B cell (primary cell): Measurements from ENCODE around the gene HLCS. TPM values are rescaled to one million over a fixed set of nuclear protein-coding genes. Genes with fewer than 3 reads are reported as not detected.

Source experiments
- ATAC-seq: fragments of 200-7000 bp; cut with Tn5 transposase; one replicate; pipeline ENCODE4 v1.10.0; 2021; ENCODE audit warnings: low read depth, mild to moderate bottlenecking, moderate number of reproducible peaks, moderate library complexity
- CTCF ChIA-PET: fragments of 350-600 bp; sonication (Branson Sonifier 250); formaldehyde crosslinking; loops from one replicate; lab custom pipeline; 2021; ENCODE audit warnings: antibody characterized with exemption, inconsistent platforms; lab: Charles Lee
- POLR2A ChIA-PET: fragments of 350-600 bp; sonication (Branson Sonifier 250); formaldehyde crosslinking; loops from one replicate; lab custom pipeline; 2021; ENCODE audit warnings: antibody characterized with exemption; lab: Charles Lee
- DNase-seq: peaks from one replicate; pipeline ENCODE4 v3.0.0; 2013
- H2AFZ ChIP-seq: 2 replicates; pipeline ENCODE4 v1.6.1; 2012; ENCODE audit warnings: mild to moderate bottlenecking, low read depth, low read length; ENCODE audit not compliant: insufficient read depth, poor library complexity, severe bottlenecking
- H3K27ac ChIP-seq, 2 donors: 1 replicate in 1 of 2; 2 replicates in 1 of 2; pipeline ENCODE4 v1.5.1; 2012 to 2013; ENCODE audit warnings: low read length in 2 of 2, mild to moderate bottlenecking in 2 of 2, moderate library complexity in 1 of 2
- H3K27me3 ChIP-seq, 4 experiments: fragments of 200-600 bp in 1 of 4; sonication (generic) in 1 of 4; replicated peaks in 1 of 4; 1 replicate in 2 of 4; 2 replicates in 2 of 4; pipeline versions ENCODE4 v1.6.1 to v1.7.0; 2013 to 2016; ENCODE audit warnings: low read length in 3 of 4, mild to moderate bottlenecking in 2 of 4, mixed read lengths in 1 of 4, moderate library complexity in 1 of 4; ENCODE audit not compliant: insufficient read depth in 4 of 4, control insufficient read depth in 3 of 4; ENCODE audit errors: control extremely low read depth in 1 of 4
- H3K36me3 ChIP-seq, 2 experiments: replicated peaks in 1 of 2; 1 replicate in 1 of 2; 2 replicates in 1 of 2; pipeline versions ENCODE4 v1.6.1 to v1.7.1; 2013; ENCODE audit warnings: low read length in 1 of 2; ENCODE audit not compliant: insufficient read depth in 2 of 2, control insufficient read depth in 1 of 2; ENCODE audit errors: control extremely low read depth in 1 of 2, extremely low read depth in 1 of 2
- H3K4me1 ChIP-seq, 2 donors: fragments of 200-600 bp in 1 of 2; sonication (generic) in 1 of 2; 1 replicate in 1 of 2; 2 replicates in 1 of 2; pipeline versions ENCODE4 v1.5.1 to v1.6.1; 2013 to 2017; ENCODE audit warnings: low read length in 2 of 2; ENCODE audit not compliant: control insufficient read depth in 2 of 2, insufficient read depth in 2 of 2
- H3K4me2 ChIP-seq: replicated peaks from 2 replicates; pipeline ENCODE3; 2012; ENCODE audit warnings: mild to moderate bottlenecking, low read depth, low read length; ENCODE audit not compliant: poor library complexity, severe bottlenecking
- H3K4me3 ChIP-seq, 5 experiments: fragments of 200-600 bp in 1 of 5; sonication (generic) in 1 of 5; 1 replicate in 3 of 5; 2 replicates in 2 of 5; pipeline versions ENCODE4 v1.5.1 to v1.7.0; 2011 to 2016; ENCODE audit warnings: low read length in 4 of 5, mild to moderate bottlenecking in 4 of 5, low read depth in 2 of 5, control low read depth in 1 of 5, moderate library complexity in 1 of 5; ENCODE audit not compliant: insufficient read depth in 1 of 5; ENCODE audit errors: control extremely low read depth in 1 of 5, extremely low read depth in 1 of 5
- H3K79me2 ChIP-seq: fragments of 200-600 bp; sonication (generic); one replicate; pipeline ENCODE4 v1.6.0; 2016; ENCODE audit warnings: low read length; ENCODE audit not compliant: control insufficient read depth, insufficient read depth
- H3K9ac ChIP-seq: fragments of 200-600 bp; sonication (generic); 2 replicates; pipeline ENCODE4 v1.6.1; 2017; ENCODE audit warnings: mild to moderate bottlenecking, low read length, moderate library complexity
- H3K9me3 ChIP-seq, 3 donors: one replicate each; pipeline versions ENCODE4 v1.6.1 to v1.7.1; 2013; ENCODE audit warnings: low read length in 2 of 3; ENCODE audit not compliant: control insufficient read depth in 2 of 3, insufficient read depth in 1 of 3; ENCODE audit errors: control extremely low read depth in 1 of 3
- H4K20me1 ChIP-seq: 2 replicates; pipeline ENCODE4 v1.6.0; 2012; ENCODE audit warnings: mild to moderate bottlenecking, low read length; ENCODE audit not compliant: insufficient read depth, control insufficient read depth, poor library complexity, severe bottlenecking
- H3K27ac Mint-ChIP-seq: one replicate; pipeline ENCODE4 v1.8.0; 2021; ENCODE audit warnings: mixed read lengths
- H3K27me3 Mint-ChIP-seq: one replicate; pipeline ENCODE4 v1.8.0; 2021; ENCODE audit warnings: mixed read lengths
- H3K4me1 Mint-ChIP-seq: one replicate; pipeline ENCODE4 v1.8.0; 2021; ENCODE audit warnings: mixed read lengths
- H3K4me3 Mint-ChIP-seq: one replicate; pipeline ENCODE4 v1.8.0; 2021; ENCODE audit warnings: mixed read lengths
- H3K9me3 Mint-ChIP-seq: one replicate; pipeline ENCODE4 v1.8.0; 2022; ENCODE audit warnings: mixed read lengths; ENCODE audit not compliant: insufficient read depth
- EZH2 ChIP-seq: IDR thresholded peaks from 2 replicates; pipeline ENCODE4 v1.6.1; 2012; ENCODE audit warnings: borderline replicate concordance, low read depth, mild to moderate bottlenecking, moderate library complexity, low read length; ENCODE audit not compliant: insufficient read depth, poor library complexity, severe bottlenecking
- WGBS: methylation state at CpG from one replicate; pipeline ENCODE4 v1.1.5; 2013; ENCODE audit warnings: missing lambda C conversion rate; ENCODE audit not compliant: insufficient coverage; 5-methylcytosine and 5-hydroxymethylcytosine counted together
- intact Hi-C: fragments of 100-400 bp; cut with micrococcal nuclease; formaldehyde crosslinking; loops from one replicate; pipeline ENCODE4 v1.10.0; 2022
- polyA plus RNA-seq: library from polyadenylated mRNA; depleted of rRNA; stranded (reverse); fragments of >200 nt; gene quantifications from 2 replicates; pipeline ENCODE4 v1.2.3, GENCODE V29; 2012
- total RNA-seq, 2 donors: library from RNA; stranded (reverse); fragments of 120-200 nt in 1 of 2; gene quantifications; 1 replicate in 1 of 2; 2 replicates in 1 of 2; pipeline versions ENCODE4 v1.2.3 to v1.2.4, GENCODE V29; 2013 to 2022
- TF ChIP-seq, protein P1 (sequence below): fragments of 200-600 bp; IDR thresholded peaks from one replicate; pipeline ENCODE4 v1.8.0; 2022; ENCODE audit warnings: antibody characterized with exemption, mild to moderate bottlenecking

Gene HLCS
- total and polyA plus RNA-seq, 2 donors (not counting 1 experiment from before 2014, with no cell fraction given), result 4.4 to 14.7 TPM

DNA sequence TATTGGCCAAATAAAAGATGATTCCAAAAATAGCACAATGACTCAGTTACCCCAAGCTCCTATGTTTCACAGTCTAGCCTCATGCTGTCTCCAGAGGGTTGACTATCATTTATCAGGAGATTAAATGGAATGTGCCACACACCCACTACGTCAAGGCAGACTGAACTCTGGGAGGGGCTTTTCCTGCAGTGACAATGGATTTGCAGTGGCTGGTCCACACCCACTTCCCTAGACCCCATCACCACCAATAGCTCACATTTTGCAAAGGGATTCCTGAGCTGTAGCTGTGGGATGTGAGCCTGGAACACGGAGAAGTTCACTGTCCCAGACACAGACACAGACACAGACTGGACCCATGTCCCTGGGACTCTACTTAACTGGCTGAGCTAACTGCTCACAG is 77.1 kb downstream of the HLCS start:
- Histone ChIP-seq H3K79me2 (no peaks in the 10 kb centered on the region), H3K27ac (no peak overlapping the region), H3K27me3 (no peaks in the 10 kb centered on the region), H4K20me1 (no peaks in the 10 kb centered on the region), H3K4me3 (no peak overlapping the region), H3K4me2 (no peak overlapping the region), H3K36me3 (peaks cover 0 to 2% of the 10 kb centered on the region in 2 experiments), H3K9me3 (peaks cover under 1 to 9% (median 1%) of the 10 kb centered on the region in 3 donors), H3K4me1 (no peaks in the 10 kb centered on the region), H2AFZ (no peak overlapping the region), H3K9ac (no peak overlapping the region)
- no peaks in the 10 kb centered on the region for H3K4me1 Mint-ChIP-seq
- intact Hi-C loops, result no loop called here
- no peak overlapping the region for H3K4me3 Mint-ChIP-seq
- DNase-seq, result no peak
- CTCF ChIA-PET, result no interaction called here
- no peaks in the 10 kb centered on the region for H3K27me3 Mint-ChIP-seq
- no peak overlapping the region for H3K27ac Mint-ChIP-seq
- 83% methylated on average over 2 of the region's 2 CpGs for WGBS
- no peak for ATAC-seq
- H3K9me3 Mint-ChIP-seq, result no peaks in the 10 kb centered on the region
- POLR2A ChIA-PET, result no interaction called here
- TF ChIP-seq, protein P1, sequence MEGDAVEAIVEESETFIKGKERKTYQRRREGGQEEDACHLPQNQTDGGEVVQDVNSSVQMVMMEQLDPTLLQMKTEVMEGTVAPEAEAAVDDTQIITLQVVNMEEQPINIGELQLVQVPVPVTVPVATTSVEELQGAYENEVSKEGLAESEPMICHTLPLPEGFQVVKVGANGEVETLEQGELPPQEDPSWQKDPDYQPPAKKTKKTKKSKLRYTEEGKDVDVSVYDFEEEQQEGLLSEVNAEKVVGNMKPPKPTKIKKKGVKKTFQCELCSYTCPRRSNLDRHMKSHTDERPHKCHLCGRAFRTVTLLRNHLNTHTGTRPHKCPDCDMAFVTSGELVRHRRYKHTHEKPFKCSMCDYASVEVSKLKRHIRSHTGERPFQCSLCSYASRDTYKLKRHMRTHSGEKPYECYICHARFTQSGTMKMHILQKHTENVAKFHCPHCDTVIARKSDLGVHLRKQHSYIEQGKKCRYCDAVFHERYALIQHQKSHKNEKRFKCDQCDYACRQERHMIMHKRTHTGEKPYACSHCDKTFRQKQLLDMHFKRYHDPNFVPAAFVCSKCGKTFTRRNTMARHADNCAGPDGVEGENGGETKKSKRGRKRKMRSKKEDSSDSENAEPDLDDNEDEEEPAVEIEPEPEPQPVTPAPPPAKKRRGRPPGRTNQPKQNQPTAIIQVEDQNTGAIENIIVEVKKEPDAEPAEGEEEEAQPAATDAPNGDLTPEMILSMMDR, result no peak
- no peak for TF ChIP-seq EZH2

DNA sequence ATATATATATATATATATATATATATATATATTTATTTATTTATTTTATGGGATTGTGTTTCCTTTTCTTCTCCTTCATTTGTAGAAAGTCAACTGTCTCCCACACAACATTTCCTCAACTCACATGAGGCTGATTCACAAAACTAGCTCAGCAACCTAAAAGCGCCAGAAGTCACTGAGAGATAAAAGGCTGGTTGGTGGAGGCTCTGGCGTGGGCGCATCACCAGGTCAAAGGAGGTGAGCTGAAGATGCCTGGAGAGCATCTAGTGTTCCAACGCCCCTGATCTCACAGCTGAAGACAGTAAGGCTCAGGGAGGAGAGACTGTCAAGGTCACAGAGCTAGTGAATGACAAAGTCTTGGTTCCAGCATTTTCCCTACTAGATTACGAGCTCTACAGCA is 78.0 kb downstream of the HLCS start:
- H3K27ac ChIP-seq, result no peak overlapping the region
- intact Hi-C loops, result no loop called here
- H2AFZ ChIP-seq, result no peak overlapping the region
- no peak for TF ChIP-seq EZH2
- TF ChIP-seq, protein P1, result no peak
- no peaks in the 10 kb centered on the region for H3K27me3 Mint-ChIP-seq
- DNase-seq (no peak), ATAC-seq (no peak)
- CTCF ChIA-PET, result interaction anchor here (1.0 kb wide), 1 partner anchor 10 kb away, joined by 3 read pairs; no protein-coding TSS in a partner anchor
- no peaks in the 10 kb centered on the region for H3K4me1 Mint-ChIP-seq
- no peak overlapping the region for H3K4me3 Mint-ChIP-seq
- H3K27ac Mint-ChIP-seq, result no peak overlapping the region
- no peaks in the 10 kb centered on the region for H4K20me1 ChIP-seq
- POLR2A ChIA-PET, result no interaction called here
- H3K4me1 ChIP-seq, result no peaks in the 10 kb centered on the region
- H3K27me3 ChIP-seq, result no peaks in the 10 kb centered on the region
- H3K79me2 ChIP-seq, result no peaks in the 10 kb centered on the region
- H3K4me2 ChIP-seq, result no peak overlapping the region
- no peaks in the 10 kb centered on the region for H3K9me3 Mint-ChIP-seq
- no peaks in the 10 kb centered on the region for H3K36me3 ChIP-seq
- H3K9me3 ChIP-seq, result peaks cover 4 to 19% (median 10%) of the 10 kb centered on the region in 3 donors
- H3K4me3 ChIP-seq, result no peak overlapping the region
- WGBS, result 83% methylated on average over 4 of the region's 5 CpGs
- H3K9ac ChIP-seq, result no peak overlapping the region
